Activated CD8-positive, alpha-beta T cell treated with anti-CD3 and anti-CD28 coated beads for 36 hours (primary cell): ENCODE data around the gene LGALSL. TPM values are rescaled to one million over a fixed set of nuclear protein-coding genes. Genes with fewer than 3 reads are reported as not detected.

Experiments used
- ATAC-seq: fragments of 200-7000 bp; cut with Tn5 transposase; one replicate; pipeline ENCODE4 v1.10.0; 2021; ENCODE audit warnings: mild to moderate bottlenecking, moderate library complexity
- CTCF ChIA-PET: fragments of 350-600 bp; sonication (Branson Sonifier 250); formaldehyde crosslinking; loops from one replicate; lab custom pipeline; 2021; ENCODE audit warnings: antibody characterized with exemption; lab: Charles Lee
- POLR2A ChIA-PET: fragments of 350-600 bp; sonication (Branson Sonifier 250); formaldehyde crosslinking; loops from one replicate; lab custom pipeline; 2021; ENCODE audit warnings: antibody characterized with exemption; lab: Charles Lee
- DNase-seq: peaks from one replicate; pipeline ENCODE4 v3.0.0-alpha.2; 2020
- H3K27ac Mint-ChIP-seq: one replicate; pipeline ENCODE4 v1.8.0; 2021; ENCODE audit warnings: mild to moderate bottlenecking, mixed read lengths
- H3K27me3 Mint-ChIP-seq: one replicate; pipeline ENCODE4 v1.8.0; 2021; ENCODE audit warnings: mixed read lengths
- H3K36me3 Mint-ChIP-seq: one replicate; pipeline ENCODE4 v1.8.0; 2021; ENCODE audit warnings: low read depth, mixed read lengths
- H3K4me1 Mint-ChIP-seq: one replicate; pipeline ENCODE4 v1.8.0; 2021; ENCODE audit warnings: low read depth, mixed read lengths
- H3K4me3 Mint-ChIP-seq: one replicate; pipeline ENCODE4 v1.8.0; 2021; ENCODE audit warnings: mild to moderate bottlenecking, moderate library complexity, mixed read lengths
- H3K9me3 Mint-ChIP-seq: one replicate; pipeline ENCODE4 v1.8.0; 2021; ENCODE audit warnings: mixed read lengths
- CTCF ChIP-seq: fragments of 200-600 bp; IDR thresholded peaks from one replicate; pipeline ENCODE4 v1.8.0; 2022; ENCODE audit warnings: antibody characterized with exemption, mild to moderate bottlenecking
- intact Hi-C: fragments of 100-400 bp; cut with micrococcal nuclease; formaldehyde crosslinking; loops from one replicate; pipeline ENCODE4 v1.10.0; 2022
- total RNA-seq, 2 experiments: library from RNA; stranded (reverse); gene quantifications; one replicate each; pipeline ENCODE4 v1.2.3, GENCODE V29; 2021

Gene LGALSL
- total RNA-seq, 2 experiments from 2014 or later, result 3.8 to 3.9 TPM

- intact Hi-C loops, result no loop called here
- CTCF ChIA-PET, result interaction anchor here (0.9 to 1.0 kb wide), 3 partner anchors 9 to 62 kb away, joined by 3 to 4 read pairs (median 4); no protein-coding TSS in a partner anchor
- POLR2A ChIA-PET, result no interaction called here
These were observed 27.6 kb upstream of the LGALSL start for GRCh38 chr2:64426183-64426952.

GRCh38 chr2:64434039-64434657 is 19.8 kb upstream of the LGALSL start:
- H3K27me3 Mint-ChIP-seq, result peaks cover 24% of the 10 kb centered on the region
- no peak overlapping the region for H3K27ac Mint-ChIP-seq
- DNase-seq (no peak), ATAC-seq (no peak)
- no peak overlapping the region for H3K4me3 Mint-ChIP-seq
- TF ChIP-seq CTCF, result no peak
- intact Hi-C loops, result no loop called here
- CTCF ChIA-PET, result no interaction called here
- H3K9me3 Mint-ChIP-seq, result no peaks in the 10 kb centered on the region
- POLR2A ChIA-PET, result no interaction called here
- no peaks in the 10 kb centered on the region for H3K36me3 Mint-ChIP-seq
- H3K4me1 Mint-ChIP-seq, result no peaks in the 10 kb centered on the region

More at GRCh38 chr2:64426183-64426952, 27.6 kb upstream of the LGALSL start:
- H3K27me3 Mint-ChIP-seq, result peaks cover 2% of the 10 kb centered on the region
- H3K36me3 Mint-ChIP-seq, result no peaks in the 10 kb centered on the region
- no peak for TF ChIP-seq CTCF
- ATAC-seq (no peak), DNase-seq (no peak)
- no peaks in the 10 kb centered on the region for H3K9me3 Mint-ChIP-seq
- no peak overlapping the region for H3K27ac Mint-ChIP-seq
- no peaks in the 10 kb centered on the region for H3K4me1 Mint-ChIP-seq
- no peak overlapping the region for H3K4me3 Mint-ChIP-seq

GRCh38 chr2:64437883-64438282 is 16.1 kb upstream of the LGALSL start:
- Mint-ChIP-seq H3K36me3 (no peaks in the 10 kb centered on the region), H3K27ac (no peak overlapping the region), H3K27me3 (peaks cover 26% of the 10 kb centered on the region), H3K4me3 (no peak overlapping the region), H3K9me3 (no peaks in the 10 kb centered on the region), H3K4me1 (no peaks in the 10 kb centered on the region)
- TF ChIP-seq CTCF, result no peak
- intact Hi-C loops, result no loop called here
- ChIA-PET CTCF (interaction anchor here (1.9 kb wide), 1 partner anchor 50 kb away, joined by 7 read pairs; no protein-coding TSS in a partner anchor), POLR2A (no interaction called here)
- ATAC-seq (no peak), DNase-seq (no peak)

- H3K36me3 Mint-ChIP-seq, result no peaks in the 10 kb centered on the region
- H3K27me3 Mint-ChIP-seq, result peaks cover 20% of the 10 kb centered on the region
- H3K4me1 Mint-ChIP-seq, result no peaks in the 10 kb centered on the region
- intact Hi-C loops, result no loop called here
- H3K9me3 Mint-ChIP-seq, result no peaks in the 10 kb centered on the region
- ATAC-seq (no peak), DNase-seq (no peak)
- no peak for TF ChIP-seq CTCF
- ChIA-PET CTCF (interaction anchor here (1.3 to 1.9 kb wide), 2 partner anchors 13 to 49 kb away, joined by 4 to 7 read pairs; no protein-coding TSS in a partner anchor), POLR2A (no interaction called here)
- no peak overlapping the region for H3K4me3 Mint-ChIP-seq
- no peak overlapping the region for H3K27ac Mint-ChIP-seq
These were observed 14.8 kb upstream of the LGALSL start for GRCh38 chr2:64439194-64439593.

GRCh38 chr2:64440843-64441242 is 13.1 kb upstream of the LGALSL start:
- intact Hi-C loops, result no loop called here
- no peaks in the 10 kb centered on the region for H3K9me3 Mint-ChIP-seq
- POLR2A ChIA-PET, result no interaction called here
- DNase-seq (no peak), ATAC-seq (no peak)
- H3K4me3 Mint-ChIP-seq, result no peak overlapping the region
- CTCF ChIA-PET, result interaction anchor here (1.3 kb wide), 1 partner anchor 47 kb away, joined by 7 read pairs; no protein-coding TSS in a partner anchor
- H3K36me3 Mint-ChIP-seq, result no peaks in the 10 kb centered on the region
- H3K4me1 Mint-ChIP-seq, result no peaks in the 10 kb centered on the region
- H3K27ac Mint-ChIP-seq, result no peak overlapping the region
- TF ChIP-seq CTCF, result no peak
- peaks cover 21% of the 10 kb centered on the region for H3K27me3 Mint-ChIP-seq
